CD14-positive monocyte (primary cell): ENCODE data around the gene IL36RN. TPM values are rescaled to one million over a fixed set of nuclear protein-coding genes. Genes with fewer than 3 reads are reported as not detected.

Source experiments
- DNase-seq, 3 donors: peaks; one replicate each; pipeline ENCODE4 v3.0.0-alpha.2; 2011 to 2022
- H2AFZ ChIP-seq: 2 replicates; pipeline ENCODE4 v1.6.0; 2012; ENCODE audit warnings: mild to moderate bottlenecking, low read depth, low read length, inconsistent platforms; ENCODE audit not compliant: insufficient read depth, poor library complexity, severe bottlenecking
- H3K27ac ChIP-seq, 2 donors: 1 replicate in 1 of 2; 2 replicates in 1 of 2; pipeline ENCODE4 v1.5.1; 2012 to 2013; ENCODE audit warnings: low read length in 2 of 2, control low read depth in 1 of 2, inconsistent platforms in 1 of 2, low read depth in 1 of 2, mild to moderate bottlenecking in 1 of 2
- H3K27me3 ChIP-seq, 2 donors: one replicate each; pipeline versions ENCODE4 v1.6.0 to v1.6.1; 2011 to 2013; ENCODE audit warnings: low read length in 2 of 2; ENCODE audit not compliant: control insufficient read depth in 2 of 2, insufficient read depth in 2 of 2
- H3K36me3 ChIP-seq, 2 donors: replicated peaks in 1 of 2; 1 replicate in 1 of 2; 2 replicates in 1 of 2; pipeline versions ENCODE4 v1.5.1 to v1.6.1; 2012 to 2013; ENCODE audit warnings: low read length in 2 of 2, control low read depth in 1 of 2, inconsistent platforms in 1 of 2, mild to moderate bottlenecking in 1 of 2; ENCODE audit not compliant: insufficient read depth in 2 of 2, control insufficient read depth in 1 of 2
- H3K4me1 ChIP-seq, 2 donors: 1 replicate in 1 of 2; 2 replicates in 1 of 2; pipeline versions ENCODE4 v1.5.1 to v1.6.1; 2012 to 2013; ENCODE audit warnings: low read length in 2 of 2, control low read depth in 1 of 2, inconsistent platforms in 1 of 2, mild to moderate bottlenecking in 1 of 2, moderate library complexity in 1 of 2; ENCODE audit not compliant: insufficient read depth in 2 of 2, control insufficient read depth in 1 of 2
- H3K4me2 ChIP-seq: replicated peaks from 2 replicates; pipeline ENCODE3; 2012; ENCODE audit warnings: low read length, moderate library complexity, mild to moderate bottlenecking; ENCODE audit not compliant: poor library complexity, severe bottlenecking; ENCODE audit errors: extremely low read depth
- H3K4me3 ChIP-seq, 3 experiments: fragments of 200-600 bp in 1 of 3; sonication (generic) in 1 of 3; replicated peaks in 1 of 3; 1 replicate in 2 of 3; 2 replicates in 1 of 3; pipeline ENCODE4 v1.5.1; 2011 to 2013; ENCODE audit warnings: low read length in 3 of 3, mild to moderate bottlenecking in 3 of 3, control low read depth in 2 of 3, low read depth in 2 of 3, inconsistent platforms in 1 of 3, moderate library complexity in 1 of 3
- H3K79me2 ChIP-seq: 2 replicates; pipeline ENCODE4 v1.6.0; 2012; ENCODE audit warnings: mild to moderate bottlenecking, control low read depth, inconsistent platforms, low read length, moderate library complexity; ENCODE audit not compliant: insufficient read depth
- H3K9ac ChIP-seq: 2 replicates; pipeline ENCODE4 v1.6.0; 2017; ENCODE audit warnings: low read length, mild to moderate bottlenecking; ENCODE audit not compliant: insufficient read depth, poor library complexity, severe bottlenecking
- H3K9me3 ChIP-seq, 2 donors: replicated peaks in 1 of 2; 1 replicate in 1 of 2; 2 replicates in 1 of 2; pipeline versions ENCODE4 v1.5.1 to v1.6.1; 2012 to 2013; ENCODE audit warnings: low read length in 2 of 2, control low read depth in 1 of 2; ENCODE audit not compliant: control insufficient read depth in 1 of 2, insufficient read depth in 1 of 2
- H4K20me1 ChIP-seq: 2 replicates; pipeline ENCODE4 v1.6.0; 2012; ENCODE audit warnings: mild to moderate bottlenecking, low read length, control low read depth, moderate library complexity; ENCODE audit not compliant: insufficient read depth
- H3K27ac Mint-ChIP-seq, 7 donors: one replicate each; pipeline ENCODE4 v1.8.0; 2020; ENCODE audit warnings: mild to moderate bottlenecking in 7 of 7, mixed read lengths in 7 of 7, moderate library complexity in 6 of 7, inconsistent platforms in 2 of 7
- H3K27me3 Mint-ChIP-seq, 3 donors: one replicate each; pipeline ENCODE4 v1.8.0; 2021 to 2022; ENCODE audit warnings: low read depth in 3 of 3, mild to moderate bottlenecking in 3 of 3, mixed read lengths in 3 of 3, moderate library complexity in 3 of 3, inconsistent platforms in 1 of 3
- H3K36me3 Mint-ChIP-seq, 2 donors: one replicate each; pipeline ENCODE4 v1.8.0; 2020; ENCODE audit warnings: mixed read lengths in 2 of 2, inconsistent platforms in 1 of 2, mild to moderate bottlenecking in 1 of 2
- H3K4me1 Mint-ChIP-seq: one replicate; pipeline ENCODE4 v1.8.0; 2020; ENCODE audit warnings: mild to moderate bottlenecking, mixed read lengths
- H3K4me3 Mint-ChIP-seq, 2 donors: one replicate each; pipeline ENCODE4 v1.8.0; 2020; ENCODE audit warnings: mild to moderate bottlenecking in 2 of 2, mixed read lengths in 2 of 2, moderate library complexity in 1 of 2
- H3K9me3 Mint-ChIP-seq, 7 donors: one replicate each; pipeline ENCODE4 v1.8.0; 2020 to 2022; ENCODE audit warnings: mixed read lengths in 7 of 7, mild to moderate bottlenecking in 6 of 7, moderate library complexity in 6 of 7, inconsistent platforms in 2 of 7
- CTCF ChIP-seq: fragments of 200-600 bp; IDR thresholded peaks from one replicate; pipeline ENCODE4 v1.8.0; 2022; ENCODE audit warnings: antibody characterized with exemption, mild to moderate bottlenecking
- WGBS: methylation state at CpG from one replicate; pipeline ENCODE4 v1.1.5; 2013; ENCODE audit warnings: missing lambda C conversion rate; ENCODE audit not compliant: insufficient coverage; 5-methylcytosine and 5-hydroxymethylcytosine counted together
- intact Hi-C, 2 donors: fragments of 100-400 bp; cut with micrococcal nuclease; formaldehyde crosslinking; loops; one replicate each; pipeline versions ENCODE4 v1.15.0 to v1.15.1; 2023
- polyA plus RNA-seq, 3 donors: library from polyadenylated mRNA; depleted of rRNA in 1 of 3; unstranded in 2 of 3; stranded (reverse) in 1 of 3; fragments of 300-500 nt in 2 of 3; fragments of >200 nt in 1 of 3; fragmentation: Illumina TruSeq in 2 of 3; gene quantifications; 1 replicate in 2 of 3; 2 replicates in 1 of 3; pipeline ENCODE4 v1.2.3, GENCODE V29; 2012 to 2021

The IL36RN gene
- polyA plus RNA-seq, 3 donors, result not detected

- no peak overlapping the region for H3K9ac ChIP-seq
- H3K4me2 ChIP-seq, result no peak overlapping the region
- H3K27me3 Mint-ChIP-seq, result peaks cover 3 to 4% (median 3%) of the 10 kb centered on the region in 3 donors
- H3K9me3 ChIP-seq, result no peaks in the 10 kb centered on the region
- no peak overlapping the region for H3K27ac ChIP-seq
- TF ChIP-seq CTCF, result no peak
- DNase-seq, result no peak
- no peaks in the 10 kb centered on the region for H3K79me2 ChIP-seq
- no peak overlapping the region for H2AFZ ChIP-seq
- no peak overlapping the region for H3K4me3 ChIP-seq
- H3K4me1 Mint-ChIP-seq, result no peaks in the 10 kb centered on the region
- H4K20me1 ChIP-seq, result no peaks in the 10 kb centered on the region
- H3K4me1 ChIP-seq, result no peaks in the 10 kb centered on the region
- H3K36me3 Mint-ChIP-seq, result no peaks in the 10 kb centered on the region
- no peak overlapping the region for H3K27ac Mint-ChIP-seq
- no peaks in the 10 kb centered on the region for H3K36me3 ChIP-seq
- intact Hi-C loops, result no loop called here
- H3K9me3 Mint-ChIP-seq, result peaks cover 0 to 2% (median 0%) of the 10 kb centered on the region in 7 donors
- H3K4me3 Mint-ChIP-seq, result no peak overlapping the region
- H3K27me3 ChIP-seq, result no peaks in the 10 kb centered on the region
- no CpG with 5 or more reads among the region's 1 CpG for WGBS
Measured at GRCh38 chr2:113070606-113070975, 11.6 kb downstream of the IL36RN start.

- DNase-seq, result no peak
- intact Hi-C loops, result no loop called here
- no peaks in the 10 kb centered on the region for H3K36me3 Mint-ChIP-seq
- Histone ChIP-seq H3K4me3 (no peak overlapping the region), H3K4me2 (no peak overlapping the region), H3K36me3 (no peaks in the 10 kb centered on the region), H3K27ac (no peak overlapping the region), H2AFZ (no peak overlapping the region), H3K79me2 (no peaks in the 10 kb centered on the region), H3K4me1 (no peaks in the 10 kb centered on the region), H3K9ac (no peak overlapping the region), H3K9me3 (no peaks in the 10 kb centered on the region), H3K27me3 (no peaks in the 10 kb centered on the region), H4K20me1 (no peaks in the 10 kb centered on the region)
- peaks cover 0 to 2% (median 0%) of the 10 kb centered on the region in 7 donors for H3K9me3 Mint-ChIP-seq
- no peak overlapping the region for H3K27ac Mint-ChIP-seq
- TF ChIP-seq CTCF, result no peak
- H3K27me3 Mint-ChIP-seq, result peaks cover 0 to 3% (median 3%) of the 10 kb centered on the region in 3 donors
- no peak overlapping the region for H3K4me3 Mint-ChIP-seq
- WGBS, result 100% methylated on average over 1 of the region's 4 CpGs
- H3K4me1 Mint-ChIP-seq, result peaks cover 7% of the 10 kb centered on the region
Measured at GRCh38 chr2:113072584-113072983, 13.6 kb downstream of the IL36RN start.
